ENCODE measurements around the gene GAST. TPM values are rescaled to one million over a fixed set of nuclear protein-coding genes. Genes with fewer than 3 reads are reported as not detected.

The GAST gene
- total RNA-seq, 4 donors from 2014 or later = not detected

GRCh38 chr17:41731836-41732235 lies 19.7 kb downstream of the GAST start:
- no peak for DNase-seq
- no peaks in the 10 kb centered on the region for H3K36me3 ChIP-seq
- H3K4me1 ChIP-seq = peaks cover 10 to 22% (median 16%) of the 10 kb centered on the region in 4 donors
- no peaks in the 10 kb centered on the region for H3K9me3 ChIP-seq
- in situ Hi-C loops (cut with MboI; ENCODE audit: low pct_ligation_motif_present in 1 of 4, low pct_unique_long_range_greater_than_20kb in 1 of 4, low sequenced_read_pairs in 3 of 4) (loop anchor here in 3 of 4 donors (10.0 to 25.0 kb wide), 3 partner anchors 73 to 355 kb away; partner anchors contain the start of gene ZNF385C (in 1 of the 3)), intact Hi-C loops (cut with DNase I; ENCODE audit: low total_unique reads) (loop anchor here (10.0 kb wide), 1 partner anchor 153 kb away; no protein-coding TSS in a partner anchor)
- no peak overlapping the region for H3K27ac ChIP-seq
- no peak for TF ChIP-seq POLR2A (IDR thresholded peaks at IDR 0.05)
- no peak for TF ChIP-seq EP300 (IDR thresholded peaks at IDR 0.05; ENCODE audit: low read depth)
- TF ChIP-seq POLR2AphosphoS5 (IDR thresholded peaks at IDR 0.05) = no peak
- no peak for TF ChIP-seq CTCF (IDR thresholded peaks at IDR 0.05)
- peaks cover 68% of the 10 kb centered on the region for H3K27me3 ChIP-seq
- WGBS, 2 donors (ENCODE audit: low coverage in 1 of 2) = 78% methylated on average over 3 of the region's 3 CpGs; no CpG with 5 or more reads in 1 of the 2 donors
- H3K4me3 ChIP-seq = no peak overlapping the region

GRCh38 chr17:41733348-41734138 lies 21.4 kb downstream of the GAST start:
- H3K27me3 ChIP-seq = peaks cover 79% of the 10 kb centered on the region
- H3K9me3 ChIP-seq = no peaks in the 10 kb centered on the region
- H3K27ac ChIP-seq = no peak overlapping the region
- DNase-seq = no peak
- intact Hi-C loops (cut with DNase I; ENCODE audit: low total_unique reads) (loop anchor here (10.0 kb wide), 1 partner anchor 151 kb away; no protein-coding TSS in a partner anchor), in situ Hi-C loops (cut with MboI; ENCODE audit: low pct_ligation_motif_present in 1 of 4, low pct_unique_long_range_greater_than_20kb in 1 of 4, low sequenced_read_pairs in 3 of 4) (loop anchor here in 3 of 4 donors (10.0 to 25.0 kb wide), 3 partner anchors 71 to 354 kb away; partner anchors contain the start of gene ZNF385C (in 1 of the 3))
- H3K4me3 ChIP-seq = peak overlapping the region in 2 of 4 donors; percentile 38 to 48
- WGBS, 2 donors (ENCODE audit: low coverage in 1 of 2) = 12% methylated on average over 36 of the region's 40 CpGs; no CpG with 5 or more reads in 1 of the 2 donors
- H3K4me1 ChIP-seq = peaks cover 10 to 25% (median 17%) of the 10 kb centered on the region in 4 donors
- no peaks in the 10 kb centered on the region for H3K36me3 ChIP-seq
- TF ChIP-seq POLR2A (IDR thresholded peaks at IDR 0.05) (no peak), CTCF (IDR thresholded peaks at IDR 0.05) (no peak), POLR2AphosphoS5 (IDR thresholded peaks at IDR 0.05) (no peak), EP300 (IDR thresholded peaks at IDR 0.05; ENCODE audit: low read depth) (no peak)

- H3K36me3 ChIP-seq = no peaks in the 10 kb centered on the region
- DNase-seq = no peak
- intact Hi-C loops (cut with DNase I; ENCODE audit: low total_unique reads) = loop anchor here (10.0 kb wide), 1 partner anchor 150 kb away; no protein-coding TSS in a partner anchor
- peaks cover 10 to 25% (median 17%) of the 10 kb centered on the region in 4 donors for H3K4me1 ChIP-seq
- H3K27me3 ChIP-seq = peaks cover 79% of the 10 kb centered on the region
- no peaks in the 10 kb centered on the region for H3K9me3 ChIP-seq
- WGBS, 2 donors (ENCODE audit: low coverage in 1 of 2) = 5% methylated on average over 43 of the region's 77 CpGs; no CpG with 5 or more reads in 1 of the 2 donors
- peak within 1 kb of the TSS; percentile 4 to 48 (median 27) for H3K4me3 ChIP-seq
- no peak within 1 kb of the TSS for H3K27ac ChIP-seq
- TF ChIP-seq CTCF (IDR thresholded peaks at IDR 0.05) (no peak), EP300 (IDR thresholded peaks at IDR 0.05; ENCODE audit: low read depth) (no peak), POLR2A (IDR thresholded peaks at IDR 0.05) (peak; percentile 47), POLR2AphosphoS5 (IDR thresholded peaks at IDR 0.05) (peak; percentile 26 to 42 (median 33))
- in situ Hi-C loops (cut with MboI; ENCODE audit: low pct_ligation_motif_present in 1 of 4, low pct_unique_long_range_greater_than_20kb in 1 of 4, low sequenced_read_pairs in 3 of 4) = loop anchor here in 3 of 4 donors (10.0 to 25.0 kb wide), 3 partner anchors 70 to 353 kb away; partner anchors contain the start of gene ZNF385C (in 1 of the 3)
These were observed 22.2 kb downstream of the GAST start, which contains the start of gene HAP1 for GRCh38 chr17:41734139-41734948. TSS of gene HAP1 (minus strand) at chr17:41734643. CDS start at chr17:41734634, 9 bp downstream.

Measured in transverse colon (tissue), 4 donors.